Astrocyte of the cerebellum (primary cell): ENCODE results near the gene OR8D2.

Source experiments
- DNase-seq: peaks from one replicate; pipeline ENCODE4 v3.0.0-alpha.2; 2011; ENCODE audit warnings: low read depth
- H3K4me3 ChIP-seq: 2 replicates; pipeline ENCODE4 v1.5.1; 2011; ENCODE audit warnings: mild to moderate bottlenecking, low read depth, low read length, moderate library complexity
- CTCF ChIP-seq: IDR thresholded peaks from 2 replicates; pipeline ENCODE4 v1.5.1; 2012; ENCODE audit warnings: low read length, low read depth, moderate library complexity, mild to moderate bottlenecking; ENCODE audit errors: missing control alignments
- in situ Hi-C: cut with HindIII; loops from 2 replicates; pipeline ENCODE4 v1.10.0; 2017; ENCODE audit warnings: low sequenced_read_pairs

The OR8D2 gene

GRCh38 chr11:124320097-124320496 lies at the start of gene OR8D2:
OR8D2 (minus strand) TSS chr11:124320197; CDS start chr11:124320197, 0 bp downstream.
- no peak for DNase-seq
- H3K4me3 ChIP-seq: no peak within 1 kb of the TSS
- TF ChIP-seq CTCF: no peak
- in situ Hi-C loops: no loop called here

GRCh38 chr11:124359566-124359965 lies 39.6 kb upstream of the OR8D2 start:
- no peak for TF ChIP-seq CTCF
- no peak overlapping the region for H3K4me3 ChIP-seq
- no peak for DNase-seq
- in situ Hi-C loops: no loop called here

- no peak for DNase-seq
- TF ChIP-seq CTCF: no peak
- in situ Hi-C loops: no loop called here
- H3K4me3 ChIP-seq: no peak overlapping the region
Observed at GRCh38 chr11:124346311-124346955, 26.4 kb upstream of the OR8D2 start.

GRCh38 chr11:124344346-124344745 lies 24.3 kb upstream of the OR8D2 start:
- in situ Hi-C loops: no loop called here
- H3K4me3 ChIP-seq: no peak overlapping the region
- DNase-seq: no peak
- no peak for TF ChIP-seq CTCF

GRCh38 chr11:124340142-124340447 lies 20.1 kb upstream of the OR8D2 start:
- H3K4me3 ChIP-seq: no peak overlapping the region
- no peak for DNase-seq
- in situ Hi-C loops: no loop called here
- no peak for TF ChIP-seq CTCF

- in situ Hi-C loops: no loop called here
- H3K4me3 ChIP-seq: no peak overlapping the region
- no peak for TF ChIP-seq CTCF
- DNase-seq: no peak
Observed at GRCh38 chr11:124339396-124340141, 19.6 kb upstream of the OR8D2 start.
